ENCODE data around the gene C1orf74.

The C1orf74 gene

GRCh38 chr1:209751627-209752231 lies 32.6 kb downstream of the C1orf74 start:
- Mint-ChIP-seq H3K4me1 (peaks cover under 1% of the 10 kb centered on the region), H3K9me3 (no peaks in the 10 kb centered on the region), H3K27me3 (ENCODE audit: low read depth) (peaks cover 22% of the 10 kb centered on the region), H3K36me3 (ENCODE audit: low read depth) (no peaks in the 10 kb centered on the region), H3K27ac (no peak overlapping the region), H3K4me3 (no peak overlapping the region)
- no peak for TF ChIP-seq CTCF (IDR thresholded peaks at IDR 0.05; ENCODE audit: unreplicated experiment in 3 of 3)

- peaks cover 22% of the 10 kb centered on the region for H3K27me3 Mint-ChIP-seq (ENCODE audit: low read depth)
- H3K4me3 Mint-ChIP-seq = no peak overlapping the region
- no peaks in the 10 kb centered on the region for H3K9me3 Mint-ChIP-seq
- peaks cover 9% of the 10 kb centered on the region for H3K4me1 Mint-ChIP-seq
- H3K27ac Mint-ChIP-seq = no peak overlapping the region
- no peaks in the 10 kb centered on the region for H3K36me3 Mint-ChIP-seq (ENCODE audit: low read depth)
- no peak for TF ChIP-seq CTCF (IDR thresholded peaks at IDR 0.05; ENCODE audit: unreplicated experiment in 3 of 3)
Observed at GRCh38 chr1:209749670-209750323, 34.6 kb downstream of the C1orf74 start.

GRCh38 chr1:209749205-209749604 lies 35.2 kb downstream of the C1orf74 start:
- Mint-ChIP-seq H3K4me3 (no peak overlapping the region), H3K27me3 (ENCODE audit: low read depth) (peaks cover 22% of the 10 kb centered on the region), H3K27ac (no peak overlapping the region), H3K9me3 (no peaks in the 10 kb centered on the region), H3K4me1 (peaks cover 9% of the 10 kb centered on the region), H3K36me3 (ENCODE audit: low read depth) (no peaks in the 10 kb centered on the region)
- TF ChIP-seq CTCF (IDR thresholded peaks at IDR 0.05; ENCODE audit: unreplicated experiment in 3 of 3) = no peak

GRCh38 chr1:209748620-209749019 lies 35.7 kb downstream of the C1orf74 start:
- H3K27me3 Mint-ChIP-seq (ENCODE audit: low read depth) = peaks cover 24% of the 10 kb centered on the region
- H3K4me1 Mint-ChIP-seq = peaks cover 11% of the 10 kb centered on the region
- H3K27ac Mint-ChIP-seq = no peak overlapping the region
- TF ChIP-seq CTCF (IDR thresholded peaks at IDR 0.05; ENCODE audit: unreplicated experiment in 3 of 3) = no peak
- no peaks in the 10 kb centered on the region for H3K9me3 Mint-ChIP-seq
- no peak overlapping the region for H3K4me3 Mint-ChIP-seq
- H3K36me3 Mint-ChIP-seq (ENCODE audit: low read depth) = no peaks in the 10 kb centered on the region

- no peaks in the 10 kb centered on the region for H3K9me3 Mint-ChIP-seq
- peak; percentile 91 to 97 (median 96) for TF ChIP-seq CTCF (IDR thresholded peaks at IDR 0.05; ENCODE audit: unreplicated experiment in 3 of 3)
- H3K4me1 Mint-ChIP-seq = peaks cover 20% of the 10 kb centered on the region
- no peaks in the 10 kb centered on the region for H3K36me3 Mint-ChIP-seq (ENCODE audit: low read depth)
- H3K4me3 Mint-ChIP-seq = peak overlapping the region; percentile 78 to 85 (median 82)
- peak overlapping the region in 1 of 3 experiments; percentile 53 for H3K27ac Mint-ChIP-seq
- peaks cover 27% of the 10 kb centered on the region for H3K27me3 Mint-ChIP-seq (ENCODE audit: low read depth)
Observed at GRCh38 chr1:209747580-209748262, 36.6 kb downstream of the C1orf74 start.
